Subcutaneous abdominal adipose tissue (tissue), 5 donors: Measurements from ENCODE around the gene KDM2A.

ENCODE experiments used
- H3K27ac ChIP-seq: one replicate; pipeline ENCODE4 v1.7.0; 2013; ENCODE audit warnings: low read depth, mild to moderate bottlenecking, inconsistent platforms, low read length, moderate library complexity
- H3K27me3 ChIP-seq, 5 donors: one replicate each; pipeline ENCODE4 v1.7.0; 2013; ENCODE audit warnings: low read length in 5 of 5, inconsistent platforms in 1 of 5; ENCODE audit not compliant: control insufficient read depth in 5 of 5, insufficient read depth in 4 of 5
- H3K36me3 ChIP-seq, 5 donors: one replicate each; pipeline ENCODE4 v1.7.0; 2013; ENCODE audit warnings: low read length in 5 of 5; ENCODE audit not compliant: control insufficient read depth in 5 of 5, insufficient read depth in 5 of 5
- H3K4me1 ChIP-seq, 5 donors: one replicate each; pipeline ENCODE4 v1.7.0; 2013; ENCODE audit warnings: low read length in 5 of 5, mild to moderate bottlenecking in 3 of 5, moderate library complexity in 1 of 5; ENCODE audit not compliant: control insufficient read depth in 5 of 5, insufficient read depth in 5 of 5
- H3K4me3 ChIP-seq, 5 donors: one replicate each; pipeline ENCODE4 v1.7.0; 2013; ENCODE audit warnings: low read length in 5 of 5, low read depth in 1 of 5
- H3K9ac ChIP-seq, 5 donors: one replicate each; pipeline ENCODE4 v1.7.0; 2013; ENCODE audit warnings: low read length in 5 of 5, mild to moderate bottlenecking in 4 of 5, moderate library complexity in 3 of 5
- H3K9me3 ChIP-seq, 5 donors: one replicate each; pipeline ENCODE4 v1.7.0; 2013; ENCODE audit warnings: low read length in 5 of 5; ENCODE audit not compliant: control insufficient read depth in 5 of 5
- donor health status: healthy.
- donor health status: healthy.
- donor health status: healthy.
- donor health status: healthy.
- donor health status: healthy.

Gene KDM2A

DNA sequence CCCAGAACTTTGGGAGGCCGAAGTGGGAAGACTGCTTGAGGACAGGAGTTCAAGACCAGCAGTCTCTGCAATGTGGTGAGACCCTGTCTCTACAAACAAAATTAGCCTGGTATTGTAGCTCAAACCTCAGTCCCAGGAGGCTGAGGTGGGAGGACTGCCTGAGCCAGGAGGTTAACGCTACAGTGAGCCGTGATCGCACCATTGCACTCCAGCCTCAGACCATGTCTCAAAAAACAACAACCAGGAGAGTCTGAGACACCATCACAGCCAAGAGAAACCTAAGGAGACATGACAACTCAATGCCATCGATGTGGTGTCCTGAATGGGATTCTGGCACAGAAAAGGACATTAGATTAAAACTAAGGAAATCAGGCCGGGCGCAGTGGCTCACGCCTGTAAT, 28.3 kb upstream of the KDM2A start:
- H3K4me1 ChIP-seq, result no peaks in the 10 kb centered on the region
- no peaks in the 10 kb centered on the region for H3K36me3 ChIP-seq
- no peak overlapping the region for H3K27ac ChIP-seq
- peaks cover 0 to 4% (median 0%) of the 10 kb centered on the region in 5 donors for H3K27me3 ChIP-seq
- H3K9ac ChIP-seq, result no peak overlapping the region
- no peak overlapping the region for H3K4me3 ChIP-seq
- H3K9me3 ChIP-seq, result no peaks in the 10 kb centered on the region

DNA sequence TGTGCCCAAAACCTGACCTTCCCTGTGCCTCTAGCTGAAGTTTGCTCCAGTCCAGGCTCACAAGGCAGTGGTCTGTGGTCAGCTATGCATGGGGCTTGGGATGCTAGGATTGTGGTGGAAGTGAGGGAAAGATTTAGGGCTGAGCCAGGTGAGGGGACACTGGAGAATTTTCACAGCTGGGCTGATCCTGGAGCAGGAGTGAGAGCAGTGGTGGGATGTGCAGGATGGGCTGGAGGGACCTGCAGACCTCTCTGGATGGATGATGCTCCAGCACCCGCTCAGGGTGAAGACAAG, 23.9 kb upstream of the KDM2A start:
- no peaks in the 10 kb centered on the region for H3K36me3 ChIP-seq
- H3K9ac ChIP-seq, result no peak overlapping the region
- no peaks in the 10 kb centered on the region for H3K9me3 ChIP-seq
- H3K27me3 ChIP-seq, result peaks cover 0 to 4% (median 0%) of the 10 kb centered on the region in 5 donors
- H3K4me1 ChIP-seq, result peaks cover 0 to 13% (median 10%) of the 10 kb centered on the region in 5 donors
- H3K4me3 ChIP-seq, result no peak overlapping the region
- H3K27ac ChIP-seq, result no peak overlapping the region

DNA sequence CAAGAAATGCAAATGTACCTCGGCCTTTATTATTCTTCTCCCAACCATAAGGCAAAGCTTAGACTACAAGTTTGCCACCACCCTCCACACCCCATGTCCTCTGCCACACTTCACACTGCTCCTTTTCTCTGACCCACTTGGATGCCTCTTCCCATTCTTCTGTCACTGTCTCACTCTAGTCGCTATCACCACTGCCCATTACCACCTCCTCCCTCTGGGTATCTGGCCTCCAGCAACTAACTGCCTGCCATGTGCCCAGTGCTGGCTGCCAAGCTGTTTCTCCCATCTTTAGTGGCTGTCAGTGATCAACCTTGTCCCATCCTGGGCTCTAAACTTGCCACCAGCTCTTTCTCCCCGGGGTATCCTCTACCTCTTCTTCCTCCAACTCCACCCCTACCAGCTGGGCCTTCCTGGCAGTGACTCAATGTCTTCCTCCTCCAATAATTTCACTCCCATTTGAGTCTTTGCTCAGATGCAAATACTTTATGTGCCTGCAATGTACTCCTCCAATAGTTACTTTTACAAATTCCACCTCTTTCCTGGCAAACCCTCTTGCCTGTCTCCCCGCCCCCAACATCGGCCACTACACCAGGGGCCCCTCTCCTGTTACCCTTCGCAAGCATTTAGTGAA, 20.1 kb upstream of the KDM2A start:
- H3K4me1 ChIP-seq, result peaks cover 0 to 14% (median 10%) of the 10 kb centered on the region in 5 donors
- no peak overlapping the region for H3K4me3 ChIP-seq
- no peaks in the 10 kb centered on the region for H3K36me3 ChIP-seq
- no peaks in the 10 kb centered on the region for H3K9me3 ChIP-seq
- H3K9ac ChIP-seq, result no peak overlapping the region
- no peaks in the 10 kb centered on the region for H3K27me3 ChIP-seq
- H3K27ac ChIP-seq, result no peak overlapping the region

DNA sequence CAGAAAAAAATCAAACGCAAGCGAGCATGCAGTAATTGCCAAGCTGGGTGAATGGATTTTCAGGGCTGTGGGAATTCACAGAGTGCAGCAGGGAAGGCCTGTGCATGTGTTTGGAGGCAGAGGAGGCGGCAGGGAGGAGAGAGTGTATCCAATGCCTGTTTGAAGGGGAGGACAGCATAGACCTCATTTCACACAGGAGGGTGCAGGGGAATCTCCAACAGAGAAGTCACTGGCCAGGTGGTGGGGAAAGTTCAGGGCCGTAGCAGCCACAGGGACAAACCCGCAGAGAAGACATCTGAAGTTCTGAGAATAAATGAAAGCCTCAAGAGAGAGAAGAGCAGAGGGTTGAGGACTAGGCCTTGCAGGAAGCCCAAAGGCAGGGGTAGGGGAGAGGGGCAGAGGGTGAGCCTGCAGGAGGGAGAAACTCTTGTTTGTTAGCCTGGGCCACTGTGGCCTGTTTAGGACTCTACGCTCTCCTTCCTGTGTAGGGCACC, 19.2 kb upstream of the KDM2A start:
- Histone ChIP-seq H3K36me3 (no peaks in the 10 kb centered on the region), H3K27ac (no peak overlapping the region), H3K4me1 (peaks cover 0 to 14% (median 10%) of the 10 kb centered on the region in 5 donors), H3K27me3 (no peaks in the 10 kb centered on the region), H3K9me3 (no peaks in the 10 kb centered on the region), H3K4me3 (no peak overlapping the region), H3K9ac (no peak overlapping the region)

DNA sequence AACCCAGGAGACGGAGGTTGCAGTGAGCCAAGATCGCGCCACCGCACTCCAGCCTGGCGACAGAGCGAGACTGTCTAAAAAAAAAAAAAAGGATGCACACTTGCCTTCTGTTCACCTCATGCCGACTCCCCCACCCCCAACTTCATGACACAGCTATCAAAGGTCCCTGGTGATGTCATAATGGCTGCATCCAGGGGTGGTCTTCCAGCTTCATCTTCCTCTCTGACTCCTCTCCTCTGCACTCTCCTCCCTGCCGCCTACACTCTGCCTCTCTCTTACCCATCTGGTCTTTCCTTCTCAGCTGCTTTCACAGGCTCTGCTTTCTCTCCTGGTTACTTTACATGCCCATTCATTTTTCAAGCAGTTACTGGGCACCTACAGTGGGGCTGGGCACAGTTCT, 16.4 kb upstream of the KDM2A start:
- H3K4me3 ChIP-seq, result no peak overlapping the region
- peaks cover 0 to 14% (median 10%) of the 10 kb centered on the region in 5 donors for H3K4me1 ChIP-seq
- H3K27me3 ChIP-seq, result no peaks in the 10 kb centered on the region
- H3K36me3 ChIP-seq, result no peaks in the 10 kb centered on the region
- no peak overlapping the region for H3K27ac ChIP-seq
- no peaks in the 10 kb centered on the region for H3K9me3 ChIP-seq
- H3K9ac ChIP-seq, result no peak overlapping the region

DNA sequence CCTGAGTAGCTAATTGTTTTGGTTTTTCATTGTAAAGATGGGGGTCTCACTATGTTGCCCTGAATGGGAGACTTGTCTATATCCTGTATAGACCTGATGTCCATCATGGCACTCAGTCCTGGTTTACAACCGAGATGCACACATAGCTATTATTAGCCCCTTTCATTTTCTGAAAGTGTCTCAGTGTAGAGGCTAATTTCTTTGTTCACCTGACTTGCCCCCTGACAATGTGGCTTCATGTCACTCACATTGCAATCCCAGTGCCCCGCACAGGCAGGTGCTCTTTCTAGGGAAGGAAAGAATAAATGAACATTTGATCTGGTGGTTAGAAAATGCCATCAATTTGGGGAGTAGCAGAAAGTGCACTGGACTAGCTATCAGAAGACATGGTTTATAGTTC, 13.1 kb upstream of the KDM2A start:
- Histone ChIP-seq H3K9me3 (no peaks in the 10 kb centered on the region), H3K27me3 (no peaks in the 10 kb centered on the region), H3K27ac (no peak overlapping the region), H3K4me1 (peaks cover 0 to 6% (median 4%) of the 10 kb centered on the region in 5 donors), H3K9ac (no peak overlapping the region), H3K4me3 (no peak overlapping the region), H3K36me3 (no peaks in the 10 kb centered on the region)

DNA sequence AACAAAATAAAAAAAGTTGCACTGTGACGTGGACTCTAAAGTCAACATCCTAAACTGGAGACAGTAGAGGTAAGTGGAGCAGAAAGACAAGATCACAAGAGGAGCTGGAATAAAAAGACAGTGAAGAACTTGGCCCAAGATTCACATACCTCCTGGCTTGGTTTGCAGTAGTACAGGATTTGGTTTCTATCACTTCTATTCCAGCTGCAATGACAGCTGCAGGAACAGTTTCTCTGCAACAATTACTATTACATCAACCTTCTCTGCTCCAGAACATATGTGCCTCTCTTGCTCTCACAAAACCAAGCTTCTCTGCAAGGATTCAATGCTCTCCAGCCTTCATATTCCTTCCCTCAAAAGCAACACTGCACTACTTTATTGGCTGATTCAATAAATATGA, 7.8 kb upstream of the KDM2A start:
- H3K9ac ChIP-seq, result no peak overlapping the region
- H3K36me3 ChIP-seq, result no peaks in the 10 kb centered on the region
- H3K4me1 ChIP-seq, result peaks cover 0 to 15% (median 8%) of the 10 kb centered on the region in 5 donors
- H3K27ac ChIP-seq, result no peak overlapping the region
- H3K4me3 ChIP-seq, result no peak overlapping the region
- no peaks in the 10 kb centered on the region for H3K27me3 ChIP-seq
- H3K9me3 ChIP-seq, result no peaks in the 10 kb centered on the region

DNA sequence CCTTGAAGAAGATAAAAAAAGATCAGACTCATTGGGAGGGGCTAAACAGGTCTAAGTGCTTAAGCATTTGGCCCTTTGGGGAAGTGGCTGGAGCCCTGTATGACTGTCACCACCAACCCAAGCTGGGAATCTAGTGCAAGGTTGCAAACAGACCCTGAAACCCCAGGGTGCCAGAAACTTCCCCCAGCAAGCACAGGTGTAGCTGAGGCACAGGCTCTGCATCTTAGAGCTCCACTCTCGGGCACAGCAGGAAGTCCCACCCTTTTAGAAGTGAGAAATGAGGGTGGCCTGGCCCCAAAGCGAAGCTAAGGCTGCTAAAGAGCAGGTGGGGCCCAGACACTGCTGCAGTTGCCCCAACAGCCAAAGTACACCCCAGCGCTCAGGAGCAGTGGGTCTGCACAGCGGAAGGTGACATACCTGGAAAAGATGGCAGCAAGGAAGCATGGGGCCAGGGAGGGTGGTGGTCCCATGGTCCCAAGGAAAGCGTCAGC, 5.8 kb upstream of the KDM2A start:
- Histone ChIP-seq H3K9me3 (no peaks in the 10 kb centered on the region), H3K27me3 (no peaks in the 10 kb centered on the region), H3K9ac (no peak overlapping the region), H3K4me1 (peaks cover 0 to 25% (median 14%) of the 10 kb centered on the region in 5 donors), H3K27ac (no peak overlapping the region), H3K4me3 (no peak overlapping the region), H3K36me3 (no peaks in the 10 kb centered on the region)

DNA sequence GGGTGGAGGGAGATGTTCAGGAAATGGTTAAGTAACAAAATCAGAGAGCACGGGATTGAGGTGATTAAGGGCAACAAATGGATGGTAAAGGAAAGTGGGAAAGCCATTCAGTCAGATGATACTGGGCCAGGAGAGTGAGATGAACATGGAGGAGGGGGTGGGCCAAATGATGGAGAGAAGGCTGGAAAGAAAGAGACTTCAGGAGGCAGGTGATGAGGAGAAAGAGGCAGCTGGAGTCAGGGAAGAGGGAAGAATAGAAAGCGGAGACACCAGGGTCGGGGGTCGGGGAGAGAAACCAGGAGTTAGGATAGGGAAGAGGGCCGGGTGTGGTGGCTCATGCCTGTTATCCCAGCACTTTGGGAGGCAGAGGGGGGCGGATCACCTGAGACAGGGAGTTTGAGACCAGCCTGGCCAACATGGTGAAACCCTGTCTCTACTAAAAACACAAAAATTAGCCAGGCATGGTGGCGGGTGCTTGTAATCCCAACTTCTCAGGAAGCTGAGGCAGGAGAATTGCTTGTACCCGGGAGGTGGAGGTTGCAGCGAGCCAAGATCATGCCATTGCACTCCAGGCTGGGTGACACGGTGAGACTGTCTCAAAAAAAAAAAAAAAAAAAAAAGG, 4.7 kb upstream of the KDM2A start:
- Histone ChIP-seq H3K27me3 (no peaks in the 10 kb centered on the region), H3K27ac (no peak overlapping the region), H3K9me3 (no peaks in the 10 kb centered on the region), H3K36me3 (no peaks in the 10 kb centered on the region), H3K4me1 (peaks cover 0 to 25% (median 14%) of the 10 kb centered on the region in 5 donors), H3K9ac (no peak overlapping the region), H3K4me3 (no peak overlapping the region)

DNA sequence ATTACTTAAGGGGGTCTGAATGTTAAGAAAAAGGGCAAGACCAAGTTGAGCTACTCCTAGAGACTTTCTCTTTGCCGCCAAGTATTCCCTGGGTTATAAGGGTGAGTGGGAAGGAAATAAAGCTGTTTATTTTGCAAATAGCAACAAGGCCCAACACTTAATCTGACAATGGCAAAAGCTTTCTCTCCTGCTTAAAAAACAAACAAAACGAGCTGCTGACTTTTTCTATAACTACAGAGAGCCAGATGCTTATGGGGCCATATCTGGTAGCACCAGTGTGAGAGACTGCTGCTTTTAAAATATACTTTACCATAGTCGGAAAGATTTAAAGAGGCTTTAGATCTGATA, 2.3 kb upstream of the KDM2A start:
- no peaks in the 10 kb centered on the region for H3K36me3 ChIP-seq
- no peaks in the 10 kb centered on the region for H3K9me3 ChIP-seq
- peaks cover 0 to 31% (median 23%) of the 10 kb centered on the region in 5 donors for H3K4me1 ChIP-seq
- no peaks in the 10 kb centered on the region for H3K27me3 ChIP-seq
- no peak overlapping the region for H3K9ac ChIP-seq
- H3K27ac ChIP-seq, result no peak overlapping the region
- no peak overlapping the region for H3K4me3 ChIP-seq
